Measurements from ENCODE around the gene KLHDC4. TPM values are rescaled to one million over a fixed set of nuclear protein-coding genes. Genes with fewer than 3 reads are reported as not detected.

KLHDC4 gene
- total RNA-seq (2012; rRNA removed) = 13.6 and 16.1 TPM in 2 replicates
- 19.0 and 22.9 TPM in 2 replicates for polyA plus RNA-seq (2012; rRNA removed)
- 19.5 and 22.2 TPM in 2 replicates for polyA plus RNA-seq (2012; cell fraction: cytosol; rRNA removed)
- polyA plus RNA-seq (2012; cell fraction: nucleus; rRNA removed; ENCODE audit: low replicate concordance) = 70.1 and 93.8 TPM in 2 replicates
- percentile 71 among the genes with signal in this experiment for Bru-seq, nascent RNA
- percentile 87 among the genes with signal in this experiment for BruChase-seq, experiment 1, labeled RNA remaining after a 6-hour chase
- percentile 77 among the genes with signal in this experiment for BruChase-seq, experiment 2, labeled RNA remaining after a 2-hour chase
- long read RNA-seq, partial matches to known transcripts = 1 of 8 reads
- long read RNA-seq, other reads (novel, unspliced or antisense) = 3 of 8 reads

DNA sequence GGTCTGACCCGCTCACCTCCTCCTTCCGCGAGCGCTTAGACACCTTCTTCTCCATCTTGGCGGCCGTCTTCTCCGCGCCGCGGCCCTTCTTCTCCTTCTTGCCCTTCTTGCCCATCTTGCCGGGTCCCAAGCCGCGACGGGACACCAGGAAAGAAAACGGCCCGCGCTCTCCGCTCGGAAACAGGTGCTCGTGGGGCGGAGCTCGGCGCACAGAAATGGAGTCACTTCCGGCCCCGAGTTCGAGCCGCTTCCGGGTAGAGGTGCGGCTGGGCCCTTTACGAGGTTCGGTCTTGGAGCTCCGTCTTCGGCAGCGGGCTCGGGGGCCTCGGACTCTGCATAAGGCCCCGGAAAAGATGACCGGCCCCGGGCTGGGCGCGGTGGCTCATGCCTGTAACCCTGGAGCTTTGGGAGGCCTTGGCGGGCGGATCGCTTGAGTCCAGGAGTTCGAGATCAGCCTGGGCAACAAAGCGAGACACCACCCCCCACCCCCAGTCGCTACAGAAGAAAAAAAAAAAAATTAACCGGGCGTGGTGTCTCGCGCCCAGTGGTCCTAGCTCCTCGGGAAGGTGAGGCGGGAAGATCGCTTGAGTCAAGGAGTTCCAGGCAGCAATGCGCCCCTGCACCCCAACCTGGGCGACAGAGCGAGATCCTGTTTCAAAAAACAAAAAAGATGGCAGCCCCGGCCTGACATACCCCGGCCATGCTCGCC is at the start of gene KLHDC4:
Gene KLHDC4 (minus strand): TSS at position 211 of the 709 bp plus-strand sequence. CDS start 96 bp downstream, at position 115.
- Histone ChIP-seq H3K4me1 (ENCODE audit: control insufficient read depth, insufficient read depth, low read length) (peaks cover 3% of the 10 kb centered on the region; the same call in 1 of the 2 replicates), H3K56ac (ENCODE audit: extremely low read depth, insufficient read depth, low read length) (peak within 1 kb of the TSS; percentile 83), H2AFZ (replicated peaks; ENCODE audit: low read length, poor library complexity) (peak within 1 kb of the TSS; percentile 97), H2BK5ac (ENCODE audit: low read depth, low read length, poor library complexity, severe bottlenecking) (peak within 1 kb of the TSS; percentile 41), H4K5ac (ENCODE audit: low read depth, low read length) (peak within 1 kb of the TSS; percentile 77), H3K9me3 (ENCODE audit: control insufficient read depth, insufficient read depth, low read length) (no peaks in the 10 kb centered on the region), H3K14ac (replicated peaks; ENCODE audit: low read depth, low read length) (peak within 1 kb of the TSS; percentile 79), H4K8ac (ENCODE audit: low read depth in 2 of 2, low read length in 2 of 2) (peak within 1 kb of the TSS; percentile 99 to 100), H3K9ac (ENCODE audit: low read depth, low read length) (peak within 1 kb of the TSS; percentile 82), H3K27ac (ENCODE audit: insufficient read depth, low read length) (peak within 1 kb of the TSS; percentile 81), H3K4me2 (ENCODE audit: low read depth, low read length) (peak within 1 kb of the TSS; percentile 93), H3K18ac (ENCODE audit: low read depth, low read length) (peak within 1 kb of the TSS; percentile 34; the same call in 1 of the 2 replicates), H3K23ac (ENCODE audit: low read depth, low read length) (peak within 1 kb of the TSS; percentile 63; the same call in 1 of the 2 replicates), H2BK20ac (ENCODE audit: low read depth, low read length) (no peak within 1 kb of the TSS), H3K4ac (ENCODE audit: low read depth, low read length) (peak within 1 kb of the TSS; percentile 86), H2AK5ac (ENCODE audit: low read depth, low read length) (peak within 1 kb of the TSS; percentile 97), H3K79me1 (ENCODE audit: low read depth in 1 of 2, low read length in 2 of 2) (peaks cover 22 to 42% of the 10 kb centered on the region in 2 experiments), H2BK15ac (ENCODE audit: low read depth, low read length) (no peak within 1 kb of the TSS), H3K36me3 (ENCODE audit: control insufficient read depth, insufficient read depth, low read length) (peaks cover 19% of the 10 kb centered on the region), H2AK9ac (replicated peaks; ENCODE audit: low read depth, low read length, poor library complexity) (peak within 1 kb of the TSS; percentile 92), H2BK120ac (ENCODE audit: low read depth, low read length) (no peak within 1 kb of the TSS), H4K91ac (ENCODE audit: insufficient read depth, low read depth, low read length) (peak within 1 kb of the TSS; percentile 86), H3K9me1 (ENCODE audit: insufficient read depth, low read length) (no peaks in the 10 kb centered on the region), H3K4me3 (ENCODE audit: insufficient read depth, low read depth, low read length) (peak within 1 kb of the TSS; percentile 96), H4K20me1 (ENCODE audit: insufficient read depth, low read length) (0 out of 2 replicates have a peak, but pooled peaks cover 4% of the 10 kb centered on the region), H3K27me3 (ENCODE audit: control insufficient read depth, insufficient read depth, low read length) (no peaks in the 10 kb centered on the region)
- DNase-seq (peak; percentile 82), ATAC-seq (ENCODE audit: low read depth) (peak; percentile 93)
- ChIA-PET CTCF (interaction anchor here (0.7 kb wide), 1 partner anchor 13 kb away, joined by 3 read pairs; no protein-coding TSS in a partner anchor), POLR2A (ENCODE audit: unreplicated experiment) (no interaction called here)
- no TSS peak for BruUV-seq (replicated peaks)
- dilution Hi-C loops (cut with HindIII; ENCODE audit: low sequenced_read_pairs, unreplicated experiment) (no loop called here), intact Hi-C loops (cut with micrococcal nuclease) (loop anchor here (5.0 kb wide), 1 partner anchor 349 kb away; no protein-coding TSS in a partner anchor), in situ Hi-C loops (cut with MboI; ENCODE audit: low sequenced_read_pairs) (loop anchor here (5.0 to 25.0 kb wide), 2 partner anchors 179 to 354 kb away; no protein-coding TSS in a partner anchor)
- 2% methylated on average over 37 of the region's 60 CpGs; no CpG with 5 or more reads in 1 of the 2 experiments for WGBS, 2 experiments (ENCODE audit: extremely low coverage in 2 of 2, insufficient read length in 1 of 2)
- no peak for TF ChIP-seq FOS (IDR thresholded peaks at IDR 0.05; ENCODE audit: low read depth, low read length)
- TF ChIP-seq POLR2A (IDR thresholded peaks at IDR 0.05; ENCODE audit: low read depth, low read length) = peak; percentile 82
- TF ChIP-seq MAZ (IDR thresholded peaks at IDR 0.05; ENCODE audit: borderline replicate concordance, low read depth, low read length) = peak; percentile 55; the same call in 1 of the 2 replicates
- peak; percentile 13 for TF ChIP-seq RCOR1 (IDR thresholded peaks at IDR 0.05; ENCODE audit: insufficient replicate concordance, low read length)
- no peak for TF ChIP-seq RFX5 (IDR thresholded peaks at IDR 0.05; ENCODE audit: low read depth, low read length)
- TF ChIP-seq MXI1 (IDR thresholded peaks at IDR 0.05; ENCODE audit: borderline replicate concordance, low read depth, low read length) = peak; percentile 92
- no peak for TF ChIP-seq RAD21 (IDR thresholded peaks at IDR 0.05; ENCODE audit: low read length)
- TF ChIP-seq CHD1 (IDR thresholded peaks at IDR 0.05; ENCODE audit: low read depth, low read length) = 0 out of 2 replicates have a peak, but pooled peaks have one; percentile 86
- no peak for TF ChIP-seq BHLHE40 (IDR thresholded peaks at IDR 0.05; ENCODE audit: low read depth, low read length)
- TF ChIP-seq, protein P1, sequence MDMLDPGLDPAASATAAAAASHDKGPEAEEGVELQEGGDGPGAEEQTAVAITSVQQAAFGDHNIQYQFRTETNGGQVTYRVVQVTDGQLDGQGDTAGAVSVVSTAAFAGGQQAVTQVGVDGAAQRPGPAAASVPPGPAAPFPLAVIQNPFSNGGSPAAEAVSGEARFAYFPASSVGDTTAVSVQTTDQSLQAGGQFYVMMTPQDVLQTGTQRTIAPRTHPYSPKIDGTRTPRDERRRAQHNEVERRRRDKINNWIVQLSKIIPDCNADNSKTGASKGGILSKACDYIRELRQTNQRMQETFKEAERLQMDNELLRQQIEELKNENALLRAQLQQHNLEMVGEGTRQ (IDR thresholded peaks at IDR 0.05; ENCODE audit: low read depth, low read length) = no peak
- TF ChIP-seq, protein P2, sequence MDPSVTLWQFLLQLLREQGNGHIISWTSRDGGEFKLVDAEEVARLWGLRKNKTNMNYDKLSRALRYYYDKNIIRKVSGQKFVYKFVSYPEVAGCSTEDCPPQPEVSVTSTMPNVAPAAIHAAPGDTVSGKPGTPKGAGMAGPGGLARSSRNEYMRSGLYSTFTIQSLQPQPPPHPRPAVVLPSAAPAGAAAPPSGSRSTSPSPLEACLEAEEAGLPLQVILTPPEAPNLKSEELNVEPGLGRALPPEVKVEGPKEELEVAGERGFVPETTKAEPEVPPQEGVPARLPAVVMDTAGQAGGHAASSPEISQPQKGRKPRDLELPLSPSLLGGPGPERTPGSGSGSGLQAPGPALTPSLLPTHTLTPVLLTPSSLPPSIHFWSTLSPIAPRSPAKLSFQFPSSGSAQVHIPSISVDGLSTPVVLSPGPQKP (IDR thresholded peaks at IDR 0.05; ENCODE audit: borderline replicate concordance, low read depth, low read length) = no peak
- TF ChIP-seq MAFK (IDR thresholded peaks at IDR 0.05; ENCODE audit: low read depth, low read length) = no peak
- no peak for TF ChIP-seq NFE2L2 (IDR thresholded peaks at IDR 0.05; ENCODE audit: low read depth, low read length)
- TF ChIP-seq SMC3 (IDR thresholded peaks at IDR 0.05; ENCODE audit: low read depth, low read length) = no peak

Measured in IMR-90 (cell line).